SU-DHL-6 (cell line): Measurements from ENCODE around the gene RIIAD1.

Source experiments
- CTCF ChIP-seq: fragments of 200-600 bp; sonication (generic); IDR thresholded peaks from one replicate; pipeline ENCODE4 v1.5.1; 2017; ENCODE audit warnings: antibody characterized with exemption, mild to moderate bottlenecking, low read length, moderate library complexity; ENCODE audit not compliant: insufficient read depth, poor library complexity, severe bottlenecking
- EZH2phosphoT487 ChIP-seq: fragments of 200-600 bp; sonication (generic), shearing (Covaris generic); conservative IDR thresholded peaks from 2 replicates; pipeline ENCODE4 v1.6.1; 2018; ENCODE audit warnings: mild to moderate bottlenecking, antibody characterized with exemption, low read length, moderate library complexity, mixed read lengths

GRCh38 chr1:151705146-151705545, 16.2 kb upstream of the RIIAD1 start:
- TF ChIP-seq CTCF = no peak
- no peak for TF ChIP-seq EZH2phosphoT487
